Kidney epithelial cell (primary cell): ENCODE measurements around the gene KLHL40. TPM values are rescaled to one million over a fixed set of nuclear protein-coding genes. Genes with fewer than 3 reads are reported as not detected.

Source experiments
- DNase-seq: peaks from one replicate; pipeline ENCODE4 v3.0.0-alpha.2; 2010; ENCODE audit warnings: low read depth
- H3K27me3 ChIP-seq: 2 replicates; pipeline ENCODE4 v1.6.0; 2011; ENCODE audit warnings: low read length; ENCODE audit not compliant: control insufficient read depth, insufficient read depth
- H3K36me3 ChIP-seq: 2 replicates; pipeline ENCODE4 v1.5.1; 2011; ENCODE audit warnings: low read length; ENCODE audit not compliant: control insufficient read depth, insufficient read depth
- H3K4me3 ChIP-seq: 2 replicates; pipeline ENCODE4 v1.5.1; 2011; ENCODE audit warnings: low read depth, mild to moderate bottlenecking, control low read depth, low read length
- CTCF ChIP-seq: IDR thresholded peaks from 2 replicates; pipeline ENCODE4 v1.5.1; 2011; ENCODE audit warnings: mild to moderate bottlenecking, moderate library complexity, low read length, control low read depth, inconsistent platforms; ENCODE audit not compliant: insufficient read depth, poor library complexity, severe bottlenecking
- total RNA-seq: library from RNA; depleted of rRNA; stranded (reverse); fragments of >200 nt; gene quantifications from 2 replicates; pipeline ENCODE4 v1.2.3, GENCODE V29; 2015

Gene KLHL40
- total RNA-seq = not detected in 2 replicates

- H3K4me3 ChIP-seq = no peak within 1 kb of the TSS
- no peak for TF ChIP-seq CTCF
- peaks cover 38% of the 10 kb centered on the region for H3K27me3 ChIP-seq
- no peak for DNase-seq
- H3K36me3 ChIP-seq = no peaks in the 10 kb centered on the region
Observed at GRCh38 chr3:42685363-42685881, at the start of gene KLHL40. Gene KLHL40 (plus strand): TSS chr3:42685537. CDS start chr3:42685619, 82 bp downstream.

- DNase-seq = no peak
- no peak for TF ChIP-seq CTCF
- Histone ChIP-seq H3K36me3 (peaks cover 2% of the 10 kb centered on the region), H3K27me3 (no peaks in the 10 kb centered on the region), H3K4me3 (no peak overlapping the region)
Observed at GRCh38 chr3:42637001-42637400, 48.3 kb upstream of the KLHL40 start.

GRCh38 chr3:42638339-42638842 lies 46.9 kb upstream of the KLHL40 start:
- DNase-seq = no peak
- Histone ChIP-seq H3K4me3 (no peak overlapping the region), H3K36me3 (peaks cover 5% of the 10 kb centered on the region), H3K27me3 (no peaks in the 10 kb centered on the region)
- no peak for TF ChIP-seq CTCF

GRCh38 chr3:42639192-42639591 lies 46.1 kb upstream of the KLHL40 start:
- no peak for TF ChIP-seq CTCF
- Histone ChIP-seq H3K36me3 (peaks cover 5% of the 10 kb centered on the region), H3K4me3 (no peak overlapping the region), H3K27me3 (no peaks in the 10 kb centered on the region)
- no peak for DNase-seq

GRCh38 chr3:42640129-42640528 lies 45.2 kb upstream of the KLHL40 start:
- no peak for DNase-seq
- TF ChIP-seq CTCF = no peak
- Histone ChIP-seq H3K27me3 (no peaks in the 10 kb centered on the region), H3K4me3 (no peak overlapping the region), H3K36me3 (peaks cover 7% of the 10 kb centered on the region)

GRCh38 chr3:42640771-42641370 lies 44.5 kb upstream of the KLHL40 start:
- Histone ChIP-seq H3K27me3 (no peaks in the 10 kb centered on the region), H3K36me3 (peaks cover 7% of the 10 kb centered on the region), H3K4me3 (no peak overlapping the region)
- DNase-seq = no peak
- no peak for TF ChIP-seq CTCF
